HEK293T (cell line): ENCODE data around the gene LRPAP1.

Experiments
- BHLHE40 ChIP-seq: fragments of 450-650 bp; IDR thresholded peaks from 2 replicates; pipeline ENCODE4 v1.6.1; 2016; ENCODE audit warnings: mild to moderate bottlenecking, moderate library complexity, borderline replicate concordance
- FOXM1 ChIP-seq: fragments of 450-650 bp; IDR thresholded peaks from 2 replicates; pipeline ENCODE4 v1.6.1; 2017; ENCODE audit warnings: mild to moderate bottlenecking, borderline replicate concordance
- HDGF ChIP-seq: fragments of 450-650 bp; IDR thresholded peaks from 2 replicates; pipeline ENCODE4 v1.6.1; 2017; ENCODE audit warnings: antibody characterized with exemption, borderline replicate concordance
- NFRKB ChIP-seq: fragments of 450-650 bp; IDR thresholded peaks from 2 replicates; pipeline ENCODE4 v1.6.1; 2016; ENCODE audit warnings: mild to moderate bottlenecking, moderate library complexity
- SP1 ChIP-seq: fragments of 450-650 bp; IDR thresholded peaks from 2 replicates; pipeline ENCODE4 v1.6.1; 2017

DNA sequence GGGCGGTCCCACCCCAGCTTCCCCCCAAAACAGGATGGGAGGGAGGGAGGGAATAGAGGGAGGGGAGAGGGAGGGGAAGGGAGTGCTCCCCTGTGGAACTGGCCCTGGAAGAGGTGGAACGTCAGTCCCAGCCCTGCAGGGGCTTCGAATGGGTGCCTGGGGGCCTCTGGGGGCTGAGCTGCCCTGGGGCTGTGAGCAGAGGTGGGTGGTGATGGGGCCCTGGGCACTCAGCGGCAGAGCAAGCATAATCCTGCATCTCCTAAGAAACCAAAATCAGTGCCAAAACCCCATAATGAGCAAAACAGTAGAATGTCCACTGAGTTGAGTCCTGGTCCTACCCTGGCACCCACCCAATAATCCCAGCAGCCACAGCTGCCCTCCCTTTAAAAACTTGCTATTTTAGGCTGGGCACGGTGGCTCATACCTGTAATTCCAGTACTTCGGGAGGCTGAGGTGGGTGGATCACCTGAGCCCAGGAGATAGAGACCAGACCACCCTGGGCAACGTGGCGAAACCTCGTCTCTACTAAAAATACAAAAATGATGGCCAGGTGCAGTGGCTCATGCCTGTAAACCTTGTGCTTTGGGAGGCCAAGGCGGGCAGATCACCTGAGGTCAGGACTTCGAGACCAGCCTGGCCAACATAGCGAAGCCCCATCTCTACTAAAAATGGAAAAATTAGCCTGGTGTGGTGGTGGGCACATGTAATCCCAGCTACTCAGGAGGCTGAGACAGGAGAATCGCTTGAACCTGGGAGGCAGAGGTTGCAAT lies 58.0 kb downstream of the LRPAP1 start:
- TF ChIP-seq FOXM1 (no peak), NFRKB (no peak), HDGF (no peak), SP1 (no peak), BHLHE40 (no peak)
